ENCODE measurements around the gene OR8D4.

OR8D4 gene

GRCh38 chr11:123939317-123939716 lies 37.4 kb downstream of the OR8D4 start, which contains the start of gene OR4D5:
OR4D5 (plus strand) TSS chr11:123939617; CDS start chr11:123939617, 0 bp downstream.
- FAIRE-seq (no peak), DNase-seq (ENCODE audit: insufficient read length, low spot score) (no peak)
- TF ChIP-seq POLR2A (IDR thresholded peaks at IDR 0.05; ENCODE audit: low read depth, low read length), result no peak

GRCh38 chr11:123942413-123942812 lies 40.4 kb downstream of the OR8D4 start:
- TF ChIP-seq POLR2A (IDR thresholded peaks at IDR 0.05; ENCODE audit: low read depth, low read length), result no peak
- DNase-seq (ENCODE audit: insufficient read length, low spot score), result no peak
- no peak for FAIRE-seq

- TF ChIP-seq POLR2A (IDR thresholded peaks at IDR 0.05; ENCODE audit: low read depth, low read length), result no peak
- FAIRE-seq (no peak), DNase-seq (ENCODE audit: insufficient read length, low spot score) (no peak)
Measured at GRCh38 chr11:123943738-123944137, 41.8 kb downstream of the OR8D4 start, which contains the start of gene OR6T1. OR6T1 (minus strand) TSS chr11:123943838; CDS start chr11:123943838, 0 bp downstream.

GRCh38 chr11:123945132-123945531 lies 43.2 kb downstream of the OR8D4 start:
- no peak for TF ChIP-seq POLR2A (IDR thresholded peaks at IDR 0.05; ENCODE audit: low read depth, low read length)
- DNase-seq (ENCODE audit: insufficient read length, low spot score), result no peak
- no peak for FAIRE-seq

GRCh38 chr11:123956752-123957151 lies 54.8 kb downstream of the OR8D4 start:
- DNase-seq (ENCODE audit: insufficient read length, low spot score) (no peak), FAIRE-seq (no peak)
- no peak for TF ChIP-seq POLR2A (IDR thresholded peaks at IDR 0.05; ENCODE audit: low read depth, low read length)

Data from H54 (cell line).